Measurements from ENCODE around the gene TYW5. TPM values are rescaled to one million over a fixed set of nuclear protein-coding genes. Genes with fewer than 3 reads are reported as not detected.

The TYW5 gene
- total RNA-seq, 1 donor from 2014 or later, result 9.2 TPM

- Mint-ChIP-seq H3K4me3 (ENCODE audit: unreplicated experiment) (no peak overlapping the region), H3K4me1 (ENCODE audit: low read depth, unreplicated experiment) (peaks cover 30% of the 10 kb centered on the region)
- no peak overlapping the region for H3K27ac ChIP-seq (ENCODE audit: low read depth, low read length)
These were observed 24.7 kb upstream of the TYW5 start for GRCh38 chr2:199979832-199980628.

GRCh38 chr2:199979398-199979797, 24.1 kb upstream of the TYW5 start:
- H3K9ac ChIP-seq (ENCODE audit: low read length), result peak overlapping the region; percentile 62
- H3K4me1 Mint-ChIP-seq (ENCODE audit: low read depth, unreplicated experiment), result peaks cover 30% of the 10 kb centered on the region
- FAIRE-seq (no peak), DNase-seq (ENCODE audit: low read depth) (no peak)
- H3K27me3 ChIP-seq (ENCODE audit: insufficient read depth, low read length), result no peaks in the 10 kb centered on the region
- no peaks in the 10 kb centered on the region for H3K9me3 Mint-ChIP-seq (ENCODE audit: unreplicated experiment)
- no peaks in the 10 kb centered on the region for H3K27me3 Mint-ChIP-seq (ENCODE audit: low read depth, unreplicated experiment)
- H4K20me1 ChIP-seq (ENCODE audit: insufficient read depth, low read length), result no peaks in the 10 kb centered on the region
- H3K4me3 Mint-ChIP-seq (ENCODE audit: unreplicated experiment), result no peak overlapping the region
- no peaks in the 10 kb centered on the region for H3K36me3 Mint-ChIP-seq (ENCODE audit: low read depth, unreplicated experiment)
- no peak for TF ChIP-seq EZH2 (IDR thresholded peaks at IDR 0.05; ENCODE audit: insufficient read depth, low read length)
- TF ChIP-seq, protein P1, sequence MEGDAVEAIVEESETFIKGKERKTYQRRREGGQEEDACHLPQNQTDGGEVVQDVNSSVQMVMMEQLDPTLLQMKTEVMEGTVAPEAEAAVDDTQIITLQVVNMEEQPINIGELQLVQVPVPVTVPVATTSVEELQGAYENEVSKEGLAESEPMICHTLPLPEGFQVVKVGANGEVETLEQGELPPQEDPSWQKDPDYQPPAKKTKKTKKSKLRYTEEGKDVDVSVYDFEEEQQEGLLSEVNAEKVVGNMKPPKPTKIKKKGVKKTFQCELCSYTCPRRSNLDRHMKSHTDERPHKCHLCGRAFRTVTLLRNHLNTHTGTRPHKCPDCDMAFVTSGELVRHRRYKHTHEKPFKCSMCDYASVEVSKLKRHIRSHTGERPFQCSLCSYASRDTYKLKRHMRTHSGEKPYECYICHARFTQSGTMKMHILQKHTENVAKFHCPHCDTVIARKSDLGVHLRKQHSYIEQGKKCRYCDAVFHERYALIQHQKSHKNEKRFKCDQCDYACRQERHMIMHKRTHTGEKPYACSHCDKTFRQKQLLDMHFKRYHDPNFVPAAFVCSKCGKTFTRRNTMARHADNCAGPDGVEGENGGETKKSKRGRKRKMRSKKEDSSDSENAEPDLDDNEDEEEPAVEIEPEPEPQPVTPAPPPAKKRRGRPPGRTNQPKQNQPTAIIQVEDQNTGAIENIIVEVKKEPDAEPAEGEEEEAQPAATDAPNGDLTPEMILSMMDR (IDR thresholded peaks at IDR 0.05; ENCODE audit: insufficient read depth, low read depth, low read length), result peak; percentile 7
- peak overlapping the region; percentile 51 for H2AFZ ChIP-seq (ENCODE audit: low read depth, low read length)
- H3K36me3 ChIP-seq (ENCODE audit: insufficient read depth, low read length), result no peaks in the 10 kb centered on the region
- no peak overlapping the region for H3K27ac ChIP-seq (ENCODE audit: low read depth, low read length)
- peak overlapping the region; percentile 80 for H3K4me2 ChIP-seq (ENCODE audit: low read length)
- peak overlapping the region; percentile 27 for H3K4me3 ChIP-seq (ENCODE audit: insufficient read depth, low read depth, low read length)
- no peaks in the 10 kb centered on the region for H3K9me3 ChIP-seq (ENCODE audit: insufficient read depth, low read depth, low read length)
- H3K4me1 ChIP-seq (ENCODE audit: insufficient read depth, low read length), result peaks cover 9% of the 10 kb centered on the region
- no peaks in the 10 kb centered on the region for H3K79me2 ChIP-seq (ENCODE audit: insufficient read depth, low read length)
- H3K27ac Mint-ChIP-seq (ENCODE audit: unreplicated experiment), result peak overlapping the region; percentile 86

More at GRCh38 chr2:199979832-199980628, 24.7 kb upstream of the TYW5 start:
- Mint-ChIP-seq H3K27me3 (ENCODE audit: low read depth, unreplicated experiment) (no peaks in the 10 kb centered on the region), H3K9me3 (ENCODE audit: unreplicated experiment) (no peaks in the 10 kb centered on the region), H3K27ac (ENCODE audit: unreplicated experiment) (peak overlapping the region; percentile 86), H3K36me3 (ENCODE audit: low read depth, unreplicated experiment) (no peaks in the 10 kb centered on the region)
- no peak for TF ChIP-seq EZH2 (IDR thresholded peaks at IDR 0.05; ENCODE audit: insufficient read depth, low read length)
- TF ChIP-seq, protein P1 (IDR thresholded peaks at IDR 0.05; ENCODE audit: insufficient read depth, low read depth, low read length), result peak; percentile 99
- peak; percentile 49 for DNase-seq (ENCODE audit: low read depth)
- Histone ChIP-seq H3K4me1 (ENCODE audit: insufficient read depth, low read length) (peaks cover 9% of the 10 kb centered on the region), H3K27me3 (ENCODE audit: insufficient read depth, low read length) (no peaks in the 10 kb centered on the region), H3K4me3 (ENCODE audit: insufficient read depth, low read depth, low read length) (peak overlapping the region; percentile 27), H3K9ac (ENCODE audit: low read length) (peak overlapping the region; percentile 62), H3K4me2 (ENCODE audit: low read length) (peak overlapping the region; percentile 80), H2AFZ (ENCODE audit: low read depth, low read length) (peak overlapping the region; percentile 51), H3K36me3 (ENCODE audit: insufficient read depth, low read length) (no peaks in the 10 kb centered on the region), H3K79me2 (ENCODE audit: insufficient read depth, low read length) (no peaks in the 10 kb centered on the region), H3K9me3 (ENCODE audit: insufficient read depth, low read depth, low read length) (no peaks in the 10 kb centered on the region), H4K20me1 (ENCODE audit: insufficient read depth, low read length) (no peaks in the 10 kb centered on the region)
- FAIRE-seq, result peak; percentile 37

DNA sequence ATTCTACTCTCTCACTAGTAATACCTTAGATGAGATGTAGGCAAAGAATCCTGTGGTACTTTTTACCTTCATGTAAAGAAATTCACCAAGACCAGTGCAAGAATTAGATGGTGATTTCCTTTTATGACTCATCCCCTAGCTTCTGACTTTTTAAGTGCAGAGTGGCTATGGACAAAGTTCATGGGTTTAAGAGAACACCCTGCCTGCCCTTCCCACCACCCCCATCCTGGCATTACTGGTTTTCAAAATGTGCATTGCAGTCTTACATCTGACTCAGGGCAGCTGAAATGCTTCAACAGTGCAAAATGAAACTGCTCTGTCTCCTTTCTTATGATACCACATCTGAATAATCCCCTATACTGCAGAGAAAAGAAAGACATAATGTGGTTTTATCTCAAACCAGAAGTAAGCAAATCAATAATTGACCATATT, 22.7 kb upstream of the TYW5 start:
- Histone ChIP-seq H3K4me3 (ENCODE audit: insufficient read depth, low read depth, low read length) (no peak overlapping the region), H4K20me1 (ENCODE audit: insufficient read depth, low read length) (no peaks in the 10 kb centered on the region), H3K27ac (ENCODE audit: low read depth, low read length) (no peak overlapping the region), H3K79me2 (ENCODE audit: insufficient read depth, low read length) (no peaks in the 10 kb centered on the region), H3K27me3 (ENCODE audit: insufficient read depth, low read length) (no peaks in the 10 kb centered on the region), H3K9ac (ENCODE audit: low read length) (no peak overlapping the region), H3K9me3 (ENCODE audit: insufficient read depth, low read depth, low read length) (no peaks in the 10 kb centered on the region), H2AFZ (ENCODE audit: low read depth, low read length) (no peak overlapping the region), H3K4me2 (ENCODE audit: low read length) (peak overlapping the region; percentile 53), H3K36me3 (ENCODE audit: insufficient read depth, low read length) (no peaks in the 10 kb centered on the region), H3K4me1 (ENCODE audit: insufficient read depth, low read length) (peaks cover 9% of the 10 kb centered on the region)
- Mint-ChIP-seq H3K36me3 (ENCODE audit: low read depth, unreplicated experiment) (no peaks in the 10 kb centered on the region), H3K4me1 (ENCODE audit: low read depth, unreplicated experiment) (peaks cover 30% of the 10 kb centered on the region), H3K4me3 (ENCODE audit: unreplicated experiment) (peak overlapping the region; percentile 7), H3K9me3 (ENCODE audit: unreplicated experiment) (no peaks in the 10 kb centered on the region), H3K27ac (ENCODE audit: unreplicated experiment) (peak overlapping the region; percentile 11), H3K27me3 (ENCODE audit: low read depth, unreplicated experiment) (no peaks in the 10 kb centered on the region)
- peak; percentile 54 for DNase-seq (ENCODE audit: low read depth)
- no peak for FAIRE-seq
- TF ChIP-seq EZH2 (IDR thresholded peaks at IDR 0.05; ENCODE audit: insufficient read depth, low read length), result no peak
- TF ChIP-seq, protein P1 (IDR thresholded peaks at IDR 0.05; ENCODE audit: insufficient read depth, low read depth, low read length), result no peak

Measured in astrocyte (in vitro differentiated cells and primary cell).